ENCODE data around the gene VSTM4.

Gene VSTM4

GRCh38 chr10:49144058-49144720 is 28.9 kb upstream of the VSTM4 start:
- in situ Hi-C loops (cut with MboI; ENCODE audit: low pct_unique_long_range_greater_than_20kb, low sequenced_read_pairs, unreplicated experiment) = no loop called here
- no peak for DNase-seq (ENCODE audit: low spot score)
- TF ChIP-seq CTCF (IDR thresholded peaks at IDR 0.05; ENCODE audit: extremely low read depth, insufficient read depth, missing control alignments) = no peak

- TF ChIP-seq CTCF (IDR thresholded peaks at IDR 0.05; ENCODE audit: extremely low read depth, insufficient read depth, missing control alignments) = no peak
- in situ Hi-C loops (cut with MboI; ENCODE audit: low pct_unique_long_range_greater_than_20kb, low sequenced_read_pairs, unreplicated experiment) = no loop called here
- no peak for DNase-seq (ENCODE audit: low spot score)
Observed at GRCh38 chr10:49143249-49143648, 27.9 kb upstream of the VSTM4 start.

- TF ChIP-seq CTCF (IDR thresholded peaks at IDR 0.05; ENCODE audit: extremely low read depth, insufficient read depth, missing control alignments) = no peak
- in situ Hi-C loops (cut with MboI; ENCODE audit: low pct_unique_long_range_greater_than_20kb, low sequenced_read_pairs, unreplicated experiment) = no loop called here
- DNase-seq (ENCODE audit: low spot score) = peak; percentile 42
Observed at GRCh38 chr10:49141541-49142332, 26.4 kb upstream of the VSTM4 start.

GRCh38 chr10:49140304-49141177 is 25.2 kb upstream of the VSTM4 start:
- no peak for DNase-seq (ENCODE audit: low spot score)

GRCh38 chr10:49139846-49140195 is 24.5 kb upstream of the VSTM4 start:
- no peak for TF ChIP-seq CTCF (IDR thresholded peaks at IDR 0.05; ENCODE audit: extremely low read depth, insufficient read depth, missing control alignments)
- DNase-seq (ENCODE audit: low spot score) = no peak
- in situ Hi-C loops (cut with MboI; ENCODE audit: low pct_unique_long_range_greater_than_20kb, low sequenced_read_pairs, unreplicated experiment) = no loop called here

More at GRCh38 chr10:49140304-49141177, 25.2 kb upstream of the VSTM4 start:
- in situ Hi-C loops (cut with MboI; ENCODE audit: low pct_unique_long_range_greater_than_20kb, low sequenced_read_pairs, unreplicated experiment) = no loop called here
- no peak for TF ChIP-seq CTCF (IDR thresholded peaks at IDR 0.05; ENCODE audit: extremely low read depth, insufficient read depth, missing control alignments)

- DNase-seq (ENCODE audit: low spot score) = peak; percentile 46
- no peak for TF ChIP-seq CTCF (IDR thresholded peaks at IDR 0.05; ENCODE audit: extremely low read depth, insufficient read depth, missing control alignments)
- in situ Hi-C loops (cut with MboI; ENCODE audit: low pct_unique_long_range_greater_than_20kb, low sequenced_read_pairs, unreplicated experiment) = no loop called here
Observed at GRCh38 chr10:49139028-49139845, 23.9 kb upstream of the VSTM4 start.

Measured in GM13977 (cell line).